ENCODE results near the gene SNX11. TPM values are rescaled to one million over a fixed set of nuclear protein-coding genes. Genes with fewer than 3 reads are reported as not detected.

The SNX11 gene
- total RNA-seq, 1 donor from 2014 or later, result 24.7 TPM

GRCh38 chr17:48144231-48144630 lies 36.7 kb downstream of the SNX11 start:
- peaks cover 74% of the 10 kb centered on the region for H3K27me3 Mint-ChIP-seq (ENCODE audit: low read depth)

GRCh38 chr17:48144976-48145798 lies 37.6 kb downstream of the SNX11 start:
- Mint-ChIP-seq H3K4me1 (ENCODE audit: low read depth) (peaks cover 2% of the 10 kb centered on the region), H3K27me3 (ENCODE audit: low read depth) (peaks cover 77% of the 10 kb centered on the region), H3K9me3 (ENCODE audit: low read depth) (no peaks in the 10 kb centered on the region), H3K27ac (ENCODE audit: unreplicated experiment) (no peak overlapping the region), H3K36me3 (ENCODE audit: low read depth) (no peaks in the 10 kb centered on the region), H3K4me3 (ENCODE audit: unreplicated experiment) (no peak overlapping the region)
- DNase-seq (ENCODE audit: low spot score), result no peak
- TF ChIP-seq CTCF (IDR thresholded peaks at IDR 0.05), result no peak

More at GRCh38 chr17:48144231-48144630, 36.7 kb downstream of the SNX11 start:
- DNase-seq (ENCODE audit: low spot score), result no peak
- H3K36me3 Mint-ChIP-seq (ENCODE audit: low read depth), result no peaks in the 10 kb centered on the region
- no peaks in the 10 kb centered on the region for H3K9me3 Mint-ChIP-seq (ENCODE audit: low read depth)
- no peak overlapping the region for H3K27ac Mint-ChIP-seq (ENCODE audit: unreplicated experiment)
- peaks cover 8% of the 10 kb centered on the region for H3K4me1 Mint-ChIP-seq (ENCODE audit: low read depth)
- no peak overlapping the region for H3K4me3 Mint-ChIP-seq (ENCODE audit: unreplicated experiment)
- TF ChIP-seq CTCF (IDR thresholded peaks at IDR 0.05), result no peak

- Mint-ChIP-seq H3K9me3 (ENCODE audit: low read depth) (no peaks in the 10 kb centered on the region), H3K4me3 (ENCODE audit: unreplicated experiment) (no peak overlapping the region), H3K27ac (ENCODE audit: unreplicated experiment) (no peak overlapping the region), H3K36me3 (ENCODE audit: low read depth) (no peaks in the 10 kb centered on the region), H3K4me1 (ENCODE audit: low read depth) (no peaks in the 10 kb centered on the region), H3K27me3 (ENCODE audit: low read depth) (peaks cover 79% of the 10 kb centered on the region)
- TF ChIP-seq CTCF (IDR thresholded peaks at IDR 0.05), result no peak
- DNase-seq (ENCODE audit: low spot score), result no peak
Measured at GRCh38 chr17:48148029-48148770, 40.6 kb downstream of the SNX11 start.

- H3K4me3 Mint-ChIP-seq (ENCODE audit: unreplicated experiment), result no peak overlapping the region
- no peaks in the 10 kb centered on the region for H3K9me3 Mint-ChIP-seq (ENCODE audit: low read depth)
- peaks cover 76% of the 10 kb centered on the region for H3K27me3 Mint-ChIP-seq (ENCODE audit: low read depth)
- no peaks in the 10 kb centered on the region for H3K36me3 Mint-ChIP-seq (ENCODE audit: low read depth)
- TF ChIP-seq CTCF (IDR thresholded peaks at IDR 0.05), result no peak
- H3K4me1 Mint-ChIP-seq (ENCODE audit: low read depth), result no peaks in the 10 kb centered on the region
- no peak for DNase-seq (ENCODE audit: low spot score)
- H3K27ac Mint-ChIP-seq (ENCODE audit: unreplicated experiment), result no peak overlapping the region
Measured at GRCh38 chr17:48148854-48149786, 41.6 kb downstream of the SNX11 start.

All from chondrocyte (in vitro differentiated cells).